ENCODE measurements around the gene PLEKHM2. TPM values are rescaled to one million over a fixed set of nuclear protein-coding genes. Genes with fewer than 3 reads are reported as not detected.

PLEKHM2 gene
- total and polyA plus RNA-seq, 2 of the 4 experiments (the other 2 are of a cell fraction) = 24.7 to 48.0 TPM

- Histone ChIP-seq H2BK5ac (ENCODE audit: low read depth, low read length, poor library complexity, severe bottlenecking) (no peak overlapping the region), H2BK20ac (ENCODE audit: low read depth, low read length) (no peak overlapping the region), H3K36me3 (ENCODE audit: control insufficient read depth, insufficient read depth, low read length) (peaks cover 4% of the 10 kb centered on the region; the same call in 1 of the 2 replicates), H3K79me1 (ENCODE audit: low read depth in 1 of 2, low read length in 2 of 2) (peaks cover 47 to 71% of the 10 kb centered on the region in 2 experiments), H4K91ac (ENCODE audit: insufficient read depth, low read depth, low read length) (no peak overlapping the region), H3K23ac (ENCODE audit: low read depth, low read length) (0 out of 2 replicates have a peak overlapping the region, but pooled peaks have one; percentile 8), H2BK15ac (ENCODE audit: low read depth, low read length) (no peak overlapping the region), H3K56ac (ENCODE audit: extremely low read depth, insufficient read depth, low read length) (no peak overlapping the region), H2AK9ac (replicated peaks; ENCODE audit: low read depth, low read length, poor library complexity) (no peak overlapping the region), H3K9me3 (ENCODE audit: control insufficient read depth, insufficient read depth, low read length) (no peaks in the 10 kb centered on the region), H3K4me3 (ENCODE audit: insufficient read depth, low read depth, low read length) (no peak overlapping the region), H2BK120ac (ENCODE audit: low read depth, low read length) (no peak overlapping the region), H4K5ac (ENCODE audit: low read depth, low read length) (no peak overlapping the region), H2AFZ (replicated peaks; ENCODE audit: low read length, poor library complexity) (no peak overlapping the region), H3K9ac (ENCODE audit: low read depth, low read length) (no peak overlapping the region), H3K4me2 (ENCODE audit: low read depth, low read length) (no peak overlapping the region), H3K14ac (replicated peaks; ENCODE audit: low read depth, low read length) (no peak overlapping the region), H4K8ac (ENCODE audit: low read depth in 2 of 2, low read length in 2 of 2) (no peak overlapping the region), H3K27me3 (ENCODE audit: control insufficient read depth, insufficient read depth, low read length) (no peaks in the 10 kb centered on the region), H4K20me1 (ENCODE audit: insufficient read depth, low read length) (peaks cover 34% of the 10 kb centered on the region), H3K4ac (ENCODE audit: low read depth, low read length) (no peak overlapping the region), H3K9me1 (ENCODE audit: insufficient read depth, low read length) (peaks cover 9% of the 10 kb centered on the region), H2AK5ac (ENCODE audit: low read depth, low read length) (no peak overlapping the region), H3K18ac (ENCODE audit: low read depth, low read length) (no peak overlapping the region), H3K27ac (ENCODE audit: insufficient read depth, low read length) (no peak overlapping the region), H3K4me1 (ENCODE audit: control insufficient read depth, insufficient read depth, low read length) (peaks cover 6% of the 10 kb centered on the region; the same call in 1 of the 2 replicates)
- POLR2A ChIA-PET (ENCODE audit: unreplicated experiment) = no interaction called here
- no CpG with 5 or more reads among the region's 4 CpGs for WGBS, 2 experiments (ENCODE audit: extremely low coverage in 2 of 2, insufficient read length in 1 of 2)
- in situ Hi-C loops (cut with MboI; ENCODE audit: low sequenced_read_pairs) (no loop called here), intact Hi-C loops (cut with micrococcal nuclease) (no loop called here), dilution Hi-C loops (cut with HindIII; ENCODE audit: low sequenced_read_pairs, unreplicated experiment) (no loop called here)
- DNase-seq = no peak
- CTCF ChIA-PET = interaction anchor here (0.6 to 1.2 kb wide), 2 partner anchors 24 to 354 kb away, joined by 4 to 5 read pairs; no protein-coding TSS in a partner anchor
- no peak for TF ChIP-seq NFE2L2 (IDR thresholded peaks at IDR 0.05; ENCODE audit: low read depth, low read length)
- no peak for TF ChIP-seq CHD1 (IDR thresholded peaks at IDR 0.05; ENCODE audit: low read depth, low read length)
- no peak for TF ChIP-seq FOS (IDR thresholded peaks at IDR 0.05; ENCODE audit: low read depth, low read length)
- no peak for TF ChIP-seq MAFK (IDR thresholded peaks at IDR 0.05; ENCODE audit: low read depth, low read length)
- TF ChIP-seq POLR2A (IDR thresholded peaks at IDR 0.05; ENCODE audit: low read depth, low read length) = no peak
- no peak for ATAC-seq (ENCODE audit: low read depth)
- no TSS peak for BruUV-seq (replicated peaks)
These were observed 25.1 kb downstream of the PLEKHM2 start for GRCh38 chr1:15709226-15709625.

Data from IMR-90 (cell line).